GM19467 (cell line): ENCODE data around the gene AFAP1L1.
"Not testable (repeated sequence)": the region's sequence is repeated elsewhere in the genome, so short reads cannot be mapped to it uniquely, and the experiment has no call there.

Source experiments
- ATAC-seq: cut with Tn5 transposase; IDR thresholded peaks from one replicate; pipeline ENCODE4 v1.9.1; 2021; ENCODE audit warnings: mild to moderate bottlenecking, moderate library complexity; ENCODE audit not compliant: unreplicated experiment

Gene AFAP1L1

GRCh38 chr5:149260761-149261160 lies 10.9 kb upstream of the AFAP1L1 start:
- ATAC-seq, result no peak

- no peak for ATAC-seq
Measured at GRCh38 chr5:149261246-149261645, 10.4 kb upstream of the AFAP1L1 start.

GRCh38 chr5:149262315-149262714 lies 9.3 kb upstream of the AFAP1L1 start:
- ATAC-seq, result no peak

- peak; percentile 69 for ATAC-seq
Measured at GRCh38 chr5:149264439-149265067, 7.1 kb upstream of the AFAP1L1 start.

- no peak for ATAC-seq
Measured at GRCh38 chr5:149265068-149265465, 6.6 kb upstream of the AFAP1L1 start.

- ATAC-seq, result no peak
Measured at GRCh38 chr5:149265597-149265996, 6.1 kb upstream of the AFAP1L1 start.

GRCh38 chr5:149267241-149267973 lies 4.3 kb upstream of the AFAP1L1 start:
- no peak for ATAC-seq

GRCh38 chr5:149268928-149269557 lies 2.6 kb upstream of the AFAP1L1 start:
- no peak for ATAC-seq

- no peak for ATAC-seq
Measured at GRCh38 chr5:149271195-149271715, 404 bp upstream of the AFAP1L1 start.

- ATAC-seq, result not testable (repeated sequence)
Measured at GRCh38 chr5:149272781-149273180, 1.1 kb downstream of the AFAP1L1 start.

- no peak for ATAC-seq
Measured at GRCh38 chr5:149273237-149273636, 1.6 kb downstream of the AFAP1L1 start.

- no peak for ATAC-seq
Measured at GRCh38 chr5:149273950-149274349, 2.3 kb downstream of the AFAP1L1 start.

GRCh38 chr5:149274939-149275338 lies 3.3 kb downstream of the AFAP1L1 start:
- ATAC-seq, result no peak

- ATAC-seq, result no peak
Measured at GRCh38 chr5:149277801-149278200, 6.1 kb downstream of the AFAP1L1 start.

- ATAC-seq, result no peak
Measured at GRCh38 chr5:149278451-149279210, 7.0 kb downstream of the AFAP1L1 start.

GRCh38 chr5:149279661-149280060 lies 8.0 kb downstream of the AFAP1L1 start:
- no peak for ATAC-seq

GRCh38 chr5:149280124-149280523 lies 8.5 kb downstream of the AFAP1L1 start:
- no peak for ATAC-seq

- no peak for ATAC-seq
Measured at GRCh38 chr5:149280802-149281201, 9.1 kb downstream of the AFAP1L1 start.

GRCh38 chr5:149282027-149282965 lies 10.6 kb downstream of the AFAP1L1 start:
- no peak for ATAC-seq

GRCh38 chr5:149282966-149283332 lies 11.3 kb downstream of the AFAP1L1 start:
- ATAC-seq, result no peak
